HG03159 (cell line): ENCODE results near the gene SUGCT.
"Not testable (repeated sequence)": the region's sequence is repeated elsewhere in the genome, so short reads cannot be mapped to it uniquely, and the experiment has no call there.

Source experiments
- ATAC-seq: cut with Tn5 transposase; IDR thresholded peaks from one replicate; pipeline ENCODE4 v1.9.1; 2021; ENCODE audit warnings: mild to moderate bottlenecking, moderate library complexity; ENCODE audit not compliant: unreplicated experiment

Gene SUGCT

DNA sequence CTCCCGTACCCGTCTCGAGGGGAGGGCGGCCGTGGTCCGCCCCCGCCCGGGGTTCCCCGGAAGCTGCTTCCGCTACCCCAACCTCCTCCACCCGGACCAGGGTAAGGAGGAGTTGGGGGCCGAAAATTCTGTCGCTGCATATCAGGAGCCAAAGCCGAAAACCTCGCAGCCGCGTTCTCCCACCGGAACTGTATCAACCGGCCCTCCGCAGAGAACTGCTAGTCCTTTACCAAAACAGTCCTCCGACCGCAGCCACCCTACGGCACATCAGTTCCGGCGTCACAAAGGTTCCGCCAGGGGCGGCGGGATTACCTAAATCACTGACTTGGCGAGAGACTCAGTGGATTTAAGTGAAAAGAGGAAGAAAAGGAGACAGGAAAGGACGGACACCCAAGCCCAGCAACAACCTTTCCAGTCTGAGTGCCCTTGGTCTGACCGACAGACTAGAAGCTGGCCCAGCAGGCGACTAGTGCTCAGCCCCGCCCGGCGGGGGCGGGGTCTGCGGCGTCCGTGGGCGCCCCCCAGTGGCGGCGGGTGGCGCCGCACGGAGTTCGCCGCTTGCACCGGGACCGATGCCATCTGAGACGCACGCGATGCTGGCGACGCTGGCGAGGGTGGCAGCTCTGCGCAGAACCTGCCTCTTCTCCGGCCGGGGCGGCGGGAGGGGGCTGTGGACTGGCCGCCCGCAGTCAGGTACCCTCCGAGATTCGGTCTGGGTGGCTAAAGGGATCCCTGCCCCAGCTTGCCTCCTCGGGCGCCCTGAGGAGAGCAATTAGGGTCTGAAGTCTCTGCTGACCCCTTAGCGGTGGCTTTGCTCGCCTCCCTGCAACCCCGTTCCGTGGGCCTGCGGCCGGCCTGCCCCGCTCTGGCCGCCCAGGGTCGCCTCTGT, at the start of gene SUGCT, which contains the start of gene MPLKIP:
Gene SUGCT (plus strand): TSS at position 578 of the 889 bp plus-strand sequence.
Gene MPLKIP (minus strand): TSS at position 195 of the 889 bp plus-strand sequence. CDS start 55 bp downstream, at position 140.
- peak; percentile 89 for ATAC-seq

DNA sequence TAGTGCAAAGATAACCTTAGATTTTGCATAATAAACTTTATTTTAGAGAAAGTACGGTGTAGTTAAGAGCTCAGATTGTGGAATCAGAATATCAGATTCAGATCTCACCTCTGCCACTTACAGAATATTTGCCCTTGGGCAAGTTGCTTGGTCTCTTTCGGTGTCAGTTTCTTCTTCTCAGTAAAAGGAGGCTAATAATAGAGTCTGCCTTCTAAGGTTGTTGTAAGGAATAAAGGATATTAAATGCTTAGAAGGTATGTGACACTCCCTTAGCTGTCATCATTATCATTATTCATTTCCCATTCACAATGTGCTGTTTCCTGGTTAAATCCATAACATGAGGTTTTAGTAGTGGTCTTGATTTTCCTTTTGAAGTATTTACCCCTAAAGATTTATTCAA, 42.6 kb upstream of the SUGCT start:
- no peak for ATAC-seq

DNA sequence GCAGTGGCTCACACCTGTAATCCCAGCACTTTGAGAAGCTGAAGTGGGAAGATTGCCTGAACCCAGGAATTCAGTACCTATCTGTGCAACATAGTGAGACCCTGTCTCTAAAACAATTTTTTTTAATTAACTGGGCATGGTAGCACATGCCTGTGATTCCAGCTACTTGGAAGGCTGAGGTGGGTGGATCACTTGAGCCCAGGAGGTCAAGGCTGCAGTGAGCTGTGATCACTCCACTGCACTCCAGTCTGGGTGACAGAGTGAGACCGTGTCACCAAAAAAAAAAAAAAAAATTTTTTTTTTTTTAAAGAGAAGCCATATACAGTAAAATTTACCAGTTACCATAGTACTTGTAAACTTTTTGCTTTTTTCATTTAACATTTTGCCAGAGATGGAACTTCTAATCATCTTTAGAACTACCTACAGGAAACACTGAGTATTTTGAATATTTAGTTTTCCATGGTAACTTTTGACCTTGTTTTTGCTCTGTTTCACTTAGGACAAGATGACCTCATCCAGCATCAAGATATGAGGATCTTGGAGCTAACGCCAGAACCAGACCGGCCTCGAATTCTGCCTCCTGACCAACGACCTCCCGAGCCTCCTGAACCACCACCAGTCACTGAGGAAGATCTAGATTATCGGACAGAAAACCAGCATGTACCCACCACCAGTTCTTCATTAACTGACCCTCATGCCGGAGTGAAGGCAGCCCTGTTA, 41.0 kb upstream of the SUGCT start:
- no peak for ATAC-seq

DNA sequence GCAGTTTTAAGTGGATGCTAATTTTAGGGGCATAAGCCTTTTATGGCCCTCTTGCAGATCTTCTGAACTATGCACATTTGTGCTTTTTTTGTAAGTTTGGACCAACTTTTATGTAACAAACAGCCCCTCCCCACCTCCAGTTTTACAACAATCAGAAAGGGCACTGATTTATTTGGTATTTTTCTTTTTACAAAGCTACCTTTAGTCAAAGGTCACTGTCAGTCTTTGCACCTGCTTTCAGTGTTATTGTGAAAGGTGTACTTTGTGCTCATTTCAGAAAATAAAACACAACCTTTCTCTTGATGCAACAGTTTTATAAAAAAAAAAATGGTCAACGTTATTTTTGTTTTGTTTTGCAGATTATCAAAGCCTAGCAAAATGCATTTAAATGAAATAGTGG, 39.6 kb upstream of the SUGCT start:
- ATAC-seq, result no peak

DNA sequence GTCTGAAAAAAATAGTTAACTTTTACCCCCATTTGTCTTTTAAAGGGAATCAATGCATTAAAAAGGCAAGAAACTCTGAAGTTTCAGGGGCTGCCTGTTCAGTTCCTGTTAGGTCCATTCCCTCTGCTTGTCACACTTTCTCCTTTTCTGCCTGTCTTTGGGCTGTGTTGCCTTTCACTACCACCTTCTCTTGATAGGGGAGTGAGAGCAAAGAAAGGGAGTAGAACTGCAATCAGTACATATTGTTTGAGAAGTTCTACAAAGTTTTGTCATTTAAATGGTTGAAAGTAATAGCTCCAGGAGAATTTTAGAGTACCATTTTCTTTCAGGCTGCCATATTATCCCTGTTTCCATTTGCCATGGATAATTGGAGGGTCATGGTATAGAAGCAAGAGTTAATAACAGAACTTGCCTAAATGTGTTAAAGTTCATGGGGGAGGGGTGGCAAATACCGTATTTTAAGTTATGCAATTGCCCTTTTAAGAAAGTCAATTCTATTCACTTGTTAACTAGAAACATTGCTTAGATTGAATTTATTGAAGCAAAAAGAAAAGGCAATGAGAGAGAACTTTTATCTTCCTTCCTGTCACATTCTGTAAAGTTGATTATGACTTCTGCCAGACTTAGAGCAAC, 39.0 kb upstream of the SUGCT start:
- ATAC-seq, result no peak

DNA sequence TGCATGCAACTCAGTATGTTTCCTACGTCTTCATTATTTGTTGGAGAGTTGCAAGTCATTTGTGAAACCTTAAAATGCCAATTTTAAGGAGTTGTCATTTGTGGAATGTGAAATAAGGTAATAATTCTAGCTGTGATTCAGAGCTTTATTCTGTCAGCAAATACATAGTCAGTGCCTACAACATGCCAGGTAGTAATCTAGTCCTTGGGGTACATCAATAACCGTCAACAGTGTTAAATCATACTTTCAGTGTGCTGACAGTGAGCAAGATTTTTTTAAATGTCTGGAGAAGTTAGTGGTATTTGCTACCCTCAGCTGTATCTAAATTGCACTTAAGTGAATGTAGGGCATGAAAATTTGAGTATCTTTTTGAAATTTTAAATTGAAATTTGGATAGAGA, 37.1 kb upstream of the SUGCT start:
- ATAC-seq, result no peak

DNA sequence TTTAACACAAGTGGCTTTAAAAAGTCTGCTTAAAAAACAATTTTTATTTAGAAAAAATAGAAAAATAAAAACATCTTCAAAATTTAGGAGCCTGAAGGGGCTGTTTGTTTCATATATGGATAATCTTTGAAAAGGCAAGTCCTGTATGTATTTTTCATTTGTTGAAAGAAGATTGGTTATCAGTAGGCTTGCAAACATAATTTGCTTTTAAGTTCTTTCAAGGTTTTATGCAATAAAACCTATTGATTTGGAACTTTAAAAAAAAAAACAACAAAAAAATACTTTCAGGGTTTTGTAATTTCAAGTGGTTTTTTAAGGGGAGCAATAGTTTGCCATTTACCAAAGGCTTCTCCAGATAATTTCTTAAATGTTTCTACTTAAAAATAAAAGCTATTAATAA, 36.0 kb upstream of the SUGCT start:
- ATAC-seq, result no peak

DNA sequence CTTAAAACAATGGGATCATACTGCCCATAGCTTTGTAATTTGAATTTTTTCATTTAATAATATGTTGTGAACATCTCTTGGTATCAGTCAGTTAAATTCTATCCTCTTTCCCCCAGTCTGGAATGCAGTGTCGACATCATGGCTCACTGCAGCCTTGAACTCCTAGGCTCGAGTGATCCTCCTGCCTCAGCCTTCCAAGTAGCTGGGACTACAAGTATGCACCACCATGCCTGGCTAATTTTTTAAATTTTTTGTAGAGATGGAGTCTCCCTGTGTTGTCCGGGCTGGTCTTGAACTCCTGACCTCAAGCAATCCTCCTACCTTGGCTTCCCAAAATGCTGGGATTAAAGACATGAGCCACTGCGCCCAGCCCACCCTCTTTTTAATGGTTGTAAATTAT, 35.0 kb upstream of the SUGCT start:
- no peak for ATAC-seq

DNA sequence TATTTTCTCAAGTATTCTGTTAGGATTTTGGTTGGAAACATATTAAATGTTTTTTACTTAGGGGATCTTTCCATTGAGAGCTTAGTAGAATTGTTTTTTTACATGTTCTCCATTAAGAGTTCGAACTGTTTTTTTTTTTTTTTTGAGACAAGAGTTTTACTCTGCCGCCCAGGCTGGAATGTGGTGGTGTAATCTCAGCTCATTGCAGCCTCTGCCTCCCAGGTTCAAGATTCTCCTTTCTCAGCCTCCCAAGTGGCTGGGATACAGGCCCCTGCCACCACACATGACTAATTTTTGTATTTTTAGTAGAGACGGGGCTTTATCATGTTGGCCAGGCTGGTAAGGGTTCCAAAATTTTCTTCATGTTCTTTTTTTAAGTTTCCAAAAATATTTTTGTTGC, 33.6 kb upstream of the SUGCT start:
- ATAC-seq, result no peak

DNA sequence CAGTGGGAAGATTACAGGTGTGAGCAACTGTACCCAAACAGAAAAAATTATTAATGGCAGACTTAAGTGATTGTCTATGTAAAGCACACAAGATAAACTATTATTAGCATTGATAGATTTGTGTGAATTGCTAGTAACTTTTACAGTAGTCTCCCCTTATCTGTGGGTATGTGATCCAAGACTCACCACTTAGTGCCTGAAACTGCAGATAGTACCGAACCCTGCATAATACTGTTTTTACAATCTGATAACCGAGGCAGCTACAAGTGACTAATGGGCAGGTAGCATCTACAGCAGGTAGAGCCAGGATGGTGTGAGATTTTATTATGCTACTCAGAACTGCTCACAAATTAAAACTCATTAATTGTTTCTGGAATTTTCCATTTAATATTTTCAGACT, 31.9 kb upstream of the SUGCT start:
- no peak for ATAC-seq

DNA sequence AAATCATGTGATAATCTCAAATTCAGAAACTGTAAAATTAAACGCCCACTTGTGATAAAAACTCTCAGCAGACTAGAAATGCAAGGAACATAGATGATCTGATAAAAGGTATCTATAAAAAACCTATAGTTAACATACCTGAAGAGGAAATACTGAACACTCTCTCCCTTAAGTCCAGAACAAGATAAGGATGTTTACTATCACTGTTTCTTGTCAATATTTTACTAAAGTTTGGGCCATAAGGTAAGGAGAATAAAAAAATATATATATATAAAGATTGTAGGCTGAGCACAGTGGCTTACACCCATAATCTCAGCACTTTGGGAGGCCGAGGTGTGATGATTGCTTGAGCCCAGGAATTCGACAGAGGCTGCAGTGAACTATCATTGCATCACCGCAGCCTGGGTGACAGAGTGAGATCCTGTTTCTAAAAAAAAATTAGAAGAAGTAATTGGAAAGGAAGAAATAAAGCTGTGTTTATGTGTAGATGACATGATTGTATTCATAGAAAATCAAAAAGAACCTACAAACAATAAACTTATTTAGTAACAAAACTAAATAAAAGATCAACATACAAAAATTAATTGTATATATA, 28.8 kb upstream of the SUGCT start:
- no peak for ATAC-seq

DNA sequence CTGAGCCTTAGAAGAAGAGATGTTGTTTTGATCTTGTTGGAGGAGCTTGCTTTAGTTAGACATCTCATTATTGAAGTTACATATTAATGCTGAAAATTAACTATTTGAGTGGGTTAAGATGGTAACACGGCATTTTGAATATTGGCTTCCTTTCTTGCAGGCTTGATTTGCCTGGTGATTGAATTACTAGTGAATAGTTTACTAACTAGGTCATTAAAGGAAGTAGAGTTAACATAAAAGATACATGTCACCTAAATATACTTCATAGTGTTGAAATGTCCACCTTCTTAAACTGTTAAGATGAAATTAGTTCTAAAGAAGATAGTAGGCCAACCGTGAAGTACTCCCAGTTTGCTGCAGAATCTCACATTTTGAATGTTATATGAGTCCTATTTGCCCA, 18.9 kb upstream of the SUGCT start:
- ATAC-seq, result no peak

DNA sequence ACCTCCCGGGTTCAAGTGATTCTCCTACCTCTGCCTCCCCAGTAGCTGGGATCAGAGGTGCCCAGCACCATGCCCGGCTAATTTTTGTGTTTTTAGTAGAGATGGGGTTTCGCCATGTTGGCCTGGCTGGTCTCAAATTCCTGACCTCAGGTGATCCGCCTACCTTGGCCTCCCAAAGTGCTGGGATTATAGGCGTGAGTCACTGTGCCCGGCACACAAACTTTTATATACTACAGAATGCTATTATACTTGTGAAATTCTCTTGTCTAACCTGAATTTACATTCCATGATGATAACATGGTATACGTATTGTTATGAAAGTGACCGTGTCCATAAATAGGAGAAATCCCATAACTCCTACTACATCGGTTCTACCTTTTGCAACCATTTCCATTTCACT, 17.6 kb upstream of the SUGCT start:
- not testable (repeated sequence) for ATAC-seq

DNA sequence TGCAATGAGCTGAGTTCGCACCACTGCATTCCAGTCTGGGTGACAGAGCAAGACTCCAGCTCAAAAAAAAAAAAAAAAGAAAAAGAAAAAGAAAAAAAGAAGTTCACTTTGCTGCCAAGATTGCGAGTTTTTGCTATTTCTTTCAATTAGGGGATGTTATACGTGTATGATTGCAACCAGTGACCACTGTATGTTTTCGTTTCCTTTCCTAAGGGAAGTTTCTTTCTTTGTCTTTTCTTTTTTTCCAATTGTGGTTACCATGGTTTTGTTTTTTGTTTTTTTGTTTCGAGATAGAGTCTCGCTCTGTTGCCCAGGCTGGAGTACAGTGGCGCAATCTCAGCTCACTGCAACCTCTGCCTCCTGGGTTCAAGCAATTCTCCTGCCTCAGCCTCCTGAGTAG, 16.6 kb upstream of the SUGCT start:
- not testable (repeated sequence) for ATAC-seq

DNA sequence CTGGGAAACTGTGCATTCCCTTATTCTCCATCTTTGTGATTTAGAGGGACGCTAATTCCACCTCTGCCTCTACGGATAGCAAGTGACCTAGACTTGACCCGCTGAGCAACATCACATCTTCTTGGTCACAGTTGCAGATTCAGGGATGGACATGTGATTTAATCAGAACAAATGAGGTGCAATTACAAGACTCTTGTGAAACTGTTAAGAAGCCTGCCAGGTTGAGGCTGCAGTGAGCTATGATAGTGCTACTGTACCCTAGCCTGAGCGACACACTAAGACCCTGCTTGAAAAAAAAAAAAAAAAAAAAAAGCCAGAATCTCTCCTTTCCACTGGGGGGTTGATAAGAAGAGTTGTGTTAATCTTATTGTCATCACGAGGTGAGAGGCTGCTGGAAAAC, 14.8 kb upstream of the SUGCT start:
- no peak for ATAC-seq

DNA sequence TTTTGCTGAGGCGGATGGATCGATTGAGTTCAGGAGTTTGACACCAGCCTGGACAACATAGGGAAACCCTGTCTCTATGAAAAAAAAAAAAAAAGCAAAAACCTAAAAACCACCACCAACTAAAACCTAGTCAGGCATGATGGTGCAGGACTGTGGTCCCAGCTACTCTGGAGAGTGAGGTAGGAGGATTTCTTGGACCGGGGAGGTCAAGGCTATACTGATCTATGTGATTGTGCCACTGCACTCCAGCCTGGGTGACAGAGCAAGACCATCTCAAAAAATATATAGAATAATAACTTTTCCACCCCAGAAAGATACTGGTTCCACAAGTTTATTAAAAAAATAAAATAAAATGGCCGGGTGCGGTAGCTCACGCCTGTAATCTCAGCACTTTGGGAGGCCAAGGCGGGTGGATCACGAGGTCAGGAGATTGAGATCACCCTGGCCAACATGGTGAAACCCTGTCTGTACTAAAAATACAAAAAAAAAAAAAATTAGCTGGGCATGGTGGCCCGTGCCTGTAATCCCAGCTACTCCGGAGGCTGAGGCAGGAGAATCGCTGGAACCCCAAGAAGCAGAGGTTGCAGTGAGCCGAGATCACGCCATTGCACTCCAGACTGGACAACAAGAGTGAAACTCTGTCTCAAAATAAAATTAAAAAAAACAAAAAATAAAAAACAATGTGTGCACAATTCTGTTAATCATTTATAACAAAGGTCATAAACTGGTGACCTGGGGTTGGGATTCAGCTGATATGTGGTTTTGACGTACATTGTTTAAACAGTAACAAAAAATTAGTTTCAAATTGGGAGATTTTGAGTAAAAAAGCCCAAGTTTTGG, 12.5 kb upstream of the SUGCT start:
- ATAC-seq, result not testable (repeated sequence)

DNA sequence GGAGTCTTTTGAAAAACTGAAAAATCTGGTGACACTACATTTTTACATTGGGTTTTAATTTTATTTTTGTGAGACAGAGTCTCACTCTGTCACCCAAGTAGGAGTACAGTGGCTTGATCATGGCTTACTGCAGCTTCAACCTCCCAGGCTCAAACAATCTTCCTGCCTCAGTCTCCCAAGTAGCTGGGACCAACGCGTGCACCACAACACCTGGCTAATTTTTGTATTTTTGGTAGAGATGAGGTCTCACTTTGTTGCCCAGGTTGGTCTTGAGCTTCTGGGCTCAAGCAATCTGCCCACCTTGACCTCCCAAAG, 11.9 kb upstream of the SUGCT start:
- no peak for ATAC-seq

DNA sequence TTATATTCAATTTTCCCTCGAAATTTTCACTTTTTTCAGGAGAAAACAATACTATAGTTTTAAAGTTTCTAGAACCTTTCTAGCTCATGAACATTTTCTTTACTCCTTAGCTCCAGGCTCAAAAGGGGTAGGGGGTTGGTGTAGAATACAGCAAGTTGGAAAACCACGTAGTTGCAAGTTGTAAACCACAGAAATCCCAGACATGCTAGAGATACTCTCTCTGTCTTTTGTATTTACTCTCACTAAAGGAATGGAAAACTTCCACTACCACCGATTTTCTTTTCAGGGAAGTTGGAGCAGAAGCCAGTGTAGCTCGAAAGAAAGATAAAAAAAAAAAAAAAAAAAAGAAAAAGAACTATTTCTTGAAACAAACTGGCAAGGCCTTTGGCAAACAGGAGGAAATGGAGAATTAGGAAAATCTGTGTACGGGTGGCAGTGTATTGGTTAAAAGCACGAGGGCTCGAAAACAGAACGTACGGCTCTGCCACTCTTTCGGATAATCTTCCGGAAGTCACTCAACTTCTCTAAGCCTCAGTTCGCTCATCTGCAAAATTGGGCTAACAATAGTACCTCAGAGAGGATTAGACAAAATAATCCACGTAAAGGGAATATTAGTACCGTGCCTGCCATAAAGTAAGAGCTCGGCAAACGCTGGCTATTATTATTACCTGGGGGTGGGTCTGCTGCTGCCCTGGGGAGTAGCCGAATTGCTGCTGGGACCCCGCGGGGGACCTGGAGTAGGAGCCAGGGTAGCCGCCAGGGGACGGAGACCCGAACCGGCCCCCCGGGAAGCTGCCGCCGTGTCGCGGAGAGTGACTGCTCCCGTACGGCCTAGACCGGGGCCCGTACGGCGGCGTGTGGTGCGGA, 1.0 kb upstream of the SUGCT start:
- peak; percentile 53 for ATAC-seq

DNA sequence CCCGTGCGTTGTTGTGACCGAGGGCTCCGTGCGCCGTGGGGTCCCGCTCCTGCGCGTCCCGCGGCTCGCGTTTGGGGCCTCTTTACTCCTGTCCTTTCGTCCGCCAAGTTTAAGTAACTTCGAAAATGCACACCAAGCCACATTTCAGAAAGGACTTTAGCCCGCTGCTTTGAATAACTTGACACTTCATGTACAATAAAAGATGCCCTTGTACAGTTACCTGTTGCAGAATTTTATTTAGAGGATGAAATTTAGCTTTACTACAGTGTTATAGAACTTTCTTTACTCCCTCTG, 459 bp downstream of the SUGCT start:
- no peak for ATAC-seq

DNA sequence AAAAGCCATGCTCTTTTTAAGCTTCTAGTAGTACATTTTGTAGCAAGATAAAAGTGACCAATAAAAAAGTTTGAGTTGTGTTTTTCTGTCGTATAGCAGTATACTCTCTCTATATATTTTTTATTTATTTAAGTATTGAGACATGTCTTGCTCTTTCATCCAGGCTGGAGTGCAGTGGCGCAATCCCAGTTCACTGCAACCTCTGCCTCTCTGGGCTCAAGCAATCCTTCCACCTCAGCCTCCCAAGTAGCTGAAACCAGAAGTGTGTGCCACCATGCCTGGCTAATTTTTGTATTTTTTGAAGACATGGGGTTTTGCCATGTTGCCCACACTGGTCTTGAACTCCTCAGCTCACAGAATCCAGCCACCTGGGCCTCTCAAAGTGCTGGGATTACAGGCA, 2.8 kb downstream of the SUGCT start:
- ATAC-seq, result no peak
